Activated CD4-positive, CD25-positive, alpha-beta regulatory T cell treated with anti-CD3 and anti-CD28 coated beads, Interleukin-2, amount 50 U/mL, for 72 hours (primary cell): ENCODE results near the gene AP1S3.
"Not testable (repeated sequence)": the region's sequence is repeated elsewhere in the genome, so short reads cannot be mapped to it uniquely, and the experiment has no call there.

Experiments
- DNase-seq: peaks from one replicate; pipeline ENCODE4 v3.0.0; 2021

AP1S3 gene

DNA sequence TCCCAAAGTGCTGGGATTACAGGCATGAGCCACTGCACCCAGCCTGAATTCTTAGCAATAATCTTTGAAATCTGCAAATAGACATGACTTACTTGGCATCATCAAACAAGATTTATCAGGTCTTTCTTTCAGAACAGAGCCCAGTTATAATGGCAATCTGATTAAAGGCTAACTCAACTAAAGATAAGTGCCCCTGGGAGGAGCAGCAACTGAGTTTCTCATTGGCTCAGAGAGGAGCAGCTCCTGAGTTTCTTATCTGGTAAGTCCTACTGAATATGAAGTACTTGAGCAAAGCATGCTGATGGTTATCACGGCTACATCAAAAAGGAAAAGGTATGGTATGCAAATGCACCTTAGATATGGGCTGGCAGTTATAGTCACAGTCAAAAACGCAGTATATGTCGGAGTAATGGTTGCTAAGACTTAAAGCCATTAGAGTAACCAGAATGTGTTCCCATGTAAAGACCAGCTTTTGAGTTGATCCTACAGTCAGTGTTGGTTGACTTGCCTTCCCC is 15.0 kb upstream of the AP1S3 start:
- no peak for DNase-seq

DNA sequence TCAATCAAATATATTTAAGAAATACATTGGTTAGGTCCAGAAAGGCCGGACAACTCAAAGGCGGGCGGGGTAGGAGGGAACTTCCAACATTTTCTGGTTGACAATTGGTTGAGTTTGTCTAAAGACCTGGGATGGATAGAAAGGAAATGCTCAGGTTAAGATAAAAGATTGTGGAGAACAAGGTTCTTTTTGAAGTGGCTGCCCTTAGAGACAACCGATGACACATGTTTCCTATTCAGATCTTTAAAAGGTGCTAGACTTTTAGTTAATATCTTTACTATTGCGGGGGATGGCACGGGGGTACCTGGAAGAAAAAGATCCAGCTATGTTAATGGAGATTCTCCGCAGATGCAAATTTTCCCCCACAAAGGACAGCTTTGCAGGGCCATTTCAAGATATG is 10.0 kb upstream of the AP1S3 start:
- no peak for DNase-seq

DNA sequence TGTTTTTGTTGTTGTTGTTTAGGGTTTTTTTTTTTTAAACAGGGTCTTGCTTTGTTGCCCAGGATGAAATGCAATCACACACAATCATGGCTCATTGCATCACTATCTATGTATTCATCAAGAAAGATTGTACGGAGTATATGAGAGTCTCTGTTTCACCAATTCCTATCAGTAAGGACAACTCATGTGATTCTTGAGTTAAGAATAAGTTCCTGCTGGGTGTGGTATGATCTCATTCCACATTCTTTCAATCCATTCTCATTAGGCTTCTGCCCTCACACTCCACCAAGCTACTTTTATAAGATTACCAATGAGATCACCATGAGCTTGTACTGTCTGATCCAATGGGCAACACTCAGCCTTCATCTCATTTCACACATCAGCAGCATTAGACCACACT is 9.1 kb upstream of the AP1S3 start:
- no peak for DNase-seq

DNA sequence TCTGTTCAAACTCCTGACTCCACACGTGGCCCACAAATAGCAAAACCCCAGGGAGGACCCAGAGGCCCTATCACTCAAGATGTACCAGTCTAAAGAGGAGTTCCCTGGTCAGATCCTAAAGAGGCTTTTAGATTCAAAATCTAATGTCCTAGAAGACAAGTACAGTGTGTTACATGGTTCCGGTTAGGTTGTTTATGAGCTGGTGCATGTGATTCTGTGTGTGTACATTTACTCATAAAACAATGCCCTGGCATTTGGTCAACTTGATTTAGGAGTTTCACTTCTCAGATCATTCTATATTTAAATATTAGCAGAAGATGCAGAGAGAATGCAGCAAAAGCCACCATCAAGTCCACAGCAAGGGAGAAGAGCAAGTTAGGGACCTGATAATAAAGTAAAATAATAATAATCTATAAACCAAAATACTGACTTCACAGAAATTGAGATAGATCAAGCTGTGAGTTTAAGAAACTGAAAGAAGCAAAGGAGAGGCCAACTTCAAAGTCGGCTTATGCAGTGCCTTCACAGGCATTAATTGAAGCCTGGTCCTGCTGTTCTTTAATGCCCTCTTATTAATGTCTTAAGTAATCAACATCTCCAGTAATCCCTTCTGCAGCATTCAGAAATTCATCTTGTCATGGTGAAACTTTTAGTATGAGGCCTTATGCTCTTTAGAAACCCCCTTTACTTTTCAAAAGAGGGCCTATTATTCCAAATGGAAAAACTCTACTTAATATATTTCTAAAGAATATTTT is 4.2 kb upstream of the AP1S3 start:
- DNase-seq = no peak

DNA sequence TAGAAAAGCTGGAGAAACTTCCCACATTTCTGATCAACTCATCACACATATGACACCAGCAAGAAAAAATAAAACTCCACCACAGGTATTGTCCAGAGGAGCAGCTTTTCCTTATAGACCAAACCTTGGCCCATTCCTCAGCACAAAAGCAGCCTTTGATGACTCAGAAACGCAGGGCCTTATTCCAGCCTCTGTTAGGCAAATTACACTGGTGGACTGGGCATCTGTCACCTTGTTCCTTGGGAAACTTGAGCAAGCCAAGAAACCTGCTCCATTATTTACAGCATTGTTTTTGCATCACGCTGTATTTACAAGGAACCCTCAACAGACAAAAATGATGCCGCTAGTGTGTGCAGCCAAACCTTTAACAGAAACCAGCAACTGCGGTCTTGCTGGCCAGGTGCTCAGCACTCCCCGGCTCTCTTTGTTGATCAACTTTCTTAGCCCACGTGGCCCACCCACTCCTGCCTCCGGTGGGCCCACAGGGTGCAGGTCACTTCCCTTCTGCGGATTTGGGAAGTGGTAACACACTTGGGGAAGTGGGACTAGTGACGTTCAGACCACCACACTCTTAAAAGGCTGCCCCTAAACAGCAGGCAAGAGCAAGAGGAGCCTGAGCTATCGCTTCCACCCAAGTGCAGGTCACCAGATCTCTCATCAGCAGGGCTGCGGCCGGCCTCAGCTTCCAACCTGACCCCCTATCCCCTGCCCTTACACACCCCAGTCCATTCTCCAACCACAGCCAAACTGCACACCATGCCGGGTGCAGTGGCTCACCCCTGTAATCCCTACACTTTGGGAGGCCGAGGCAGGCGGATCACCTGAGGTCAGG is 1.5 kb downstream of the AP1S3 start:
- DNase-seq = no peak

DNA sequence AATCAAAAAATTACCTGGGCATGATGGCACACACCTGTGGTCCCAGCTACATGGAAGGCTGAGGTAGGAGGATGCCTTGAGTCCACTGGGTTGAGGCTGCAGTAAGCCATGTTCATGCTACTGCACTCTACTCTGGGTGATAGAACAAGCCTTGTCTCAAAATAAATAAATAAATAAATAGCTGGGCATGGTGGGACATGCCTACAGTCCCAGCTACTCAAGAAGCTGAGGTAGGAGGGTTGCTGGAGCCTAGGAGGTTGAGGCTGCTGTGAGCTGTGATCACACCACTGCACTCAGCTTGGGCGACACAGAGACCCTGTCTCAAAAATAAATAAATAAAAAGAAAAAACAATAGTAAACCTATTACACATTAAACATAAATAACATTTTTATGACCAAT is 3.0 kb downstream of the AP1S3 start:
- DNase-seq = no peak

DNA sequence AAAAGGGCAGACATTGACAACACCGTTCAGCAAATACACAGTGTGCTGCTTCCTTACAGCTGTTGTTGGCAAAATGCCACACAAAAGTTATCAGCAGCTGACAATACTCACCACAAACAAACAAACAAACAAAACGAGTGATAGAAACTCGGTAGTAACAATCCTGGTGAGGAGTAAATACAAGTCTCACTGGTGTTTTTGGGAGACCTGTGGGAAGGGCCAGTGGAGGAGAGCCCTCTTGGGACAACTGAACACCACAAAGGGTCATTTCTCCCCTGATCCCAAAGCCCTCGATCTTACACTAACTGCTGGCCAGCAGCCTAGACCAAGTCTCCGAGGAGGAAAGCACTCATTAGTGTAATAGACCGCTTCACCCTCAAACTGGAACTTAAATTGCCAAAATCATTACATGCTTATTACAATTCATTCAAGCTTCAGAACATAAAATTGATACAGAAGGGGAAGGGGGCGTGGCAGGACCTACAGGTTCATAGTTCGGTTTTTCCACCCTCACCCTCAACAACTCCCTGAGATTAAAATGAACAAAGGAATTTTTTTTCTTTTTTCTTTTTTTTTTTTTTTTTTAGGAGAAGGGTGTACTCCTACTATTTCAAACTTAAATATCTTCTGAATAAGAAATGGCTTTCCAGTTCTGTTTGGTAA is 5.0 kb downstream of the AP1S3 start:
- no peak for DNase-seq

DNA sequence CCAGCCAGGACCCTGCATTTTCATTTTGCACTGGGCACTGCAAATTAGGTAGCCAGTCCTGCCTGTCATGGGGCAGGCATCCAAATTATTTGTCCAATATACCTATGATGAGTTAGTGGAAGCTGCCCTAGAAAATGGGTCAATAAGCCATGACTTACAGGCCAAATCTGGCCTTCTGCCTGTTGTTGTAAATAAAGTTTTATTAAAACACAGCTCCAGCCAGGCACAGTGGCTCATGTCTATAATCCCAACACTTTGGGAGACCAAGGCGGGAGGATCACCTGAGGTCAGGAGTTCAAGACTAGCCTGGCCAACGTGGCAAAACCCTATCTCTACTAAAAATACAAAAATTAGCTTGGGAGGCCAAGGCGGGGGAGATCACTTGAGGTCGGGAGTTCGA is 8.3 kb downstream of the AP1S3 start:
- no peak for DNase-seq

DNA sequence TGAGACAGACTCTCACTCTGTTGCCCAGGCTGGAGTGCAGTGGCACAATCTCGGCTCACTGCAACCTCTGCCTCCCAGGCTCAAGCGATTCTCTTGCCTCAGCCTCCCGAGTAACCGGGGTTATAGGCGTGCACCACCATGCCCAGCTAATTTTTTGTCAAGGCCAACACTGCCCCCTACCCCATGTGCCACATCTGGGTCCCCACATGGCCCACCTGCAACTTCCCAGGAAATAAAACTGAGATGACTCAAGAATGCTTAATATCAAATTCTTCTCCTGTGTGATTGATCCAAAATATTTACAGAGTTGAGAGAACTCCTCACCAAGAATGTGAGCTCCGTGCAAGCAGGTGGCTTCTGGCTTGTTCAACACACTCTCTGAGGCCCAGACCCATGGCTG is 9.1 kb downstream of the AP1S3 start:
- no peak for DNase-seq

DNA sequence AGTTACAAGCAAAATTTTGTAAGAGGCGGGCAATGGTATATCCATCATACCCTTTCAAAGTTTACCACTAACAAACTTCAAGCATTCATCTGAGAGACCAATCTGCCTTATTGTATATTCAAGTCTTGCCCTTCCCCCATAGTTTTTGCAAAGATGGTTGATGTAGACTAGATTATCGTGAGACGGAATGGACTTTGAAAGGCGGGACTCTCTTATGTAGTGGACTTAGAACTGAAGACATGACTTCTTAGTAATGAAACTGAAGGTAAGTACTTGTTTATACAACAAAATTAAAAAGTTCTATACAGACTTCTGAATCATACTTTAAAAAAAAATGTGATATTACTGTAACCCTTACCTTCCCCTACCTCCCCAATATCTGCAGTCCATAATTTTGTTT is 10.4 kb downstream of the AP1S3 start:
- no peak for DNase-seq

DNA sequence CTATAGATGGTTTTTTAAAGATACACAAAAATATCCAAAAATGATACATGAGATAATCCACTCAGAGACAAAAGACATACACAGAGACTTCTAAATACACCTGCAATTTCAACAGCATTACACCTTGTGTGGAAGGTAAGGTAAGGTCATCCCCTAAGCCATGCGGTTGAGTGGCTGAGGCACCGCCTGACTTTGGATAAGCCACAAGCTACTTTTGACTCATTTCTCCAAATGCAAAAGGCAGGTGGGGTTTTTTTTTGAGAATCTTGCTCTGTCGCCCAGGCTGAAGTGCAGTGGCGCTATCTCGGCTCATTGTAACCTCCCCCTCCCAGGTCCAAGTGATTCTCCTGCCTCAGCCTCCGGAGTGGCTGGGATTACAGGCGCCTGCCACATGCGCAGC is 13.1 kb downstream of the AP1S3 start:
- DNase-seq = no peak

DNA sequence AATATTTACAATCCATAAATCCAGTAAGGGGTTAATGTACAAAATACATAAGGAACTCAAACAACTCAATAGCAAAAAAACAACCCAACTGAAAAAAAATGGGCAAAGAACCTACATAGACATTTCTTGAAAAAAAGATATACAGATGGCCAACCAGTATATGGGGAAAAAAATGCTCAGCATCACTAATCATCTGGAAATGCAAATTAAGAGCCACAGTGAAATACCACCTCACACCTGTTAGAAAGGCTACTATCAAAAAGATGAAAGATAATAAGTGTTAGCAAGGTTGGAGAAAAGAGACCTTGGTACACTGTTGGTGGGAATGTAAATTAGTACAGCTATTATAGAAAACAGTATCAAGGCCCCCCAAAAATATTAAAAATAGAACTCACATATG is 14.6 kb downstream of the AP1S3 start:
- DNase-seq = no peak

DNA sequence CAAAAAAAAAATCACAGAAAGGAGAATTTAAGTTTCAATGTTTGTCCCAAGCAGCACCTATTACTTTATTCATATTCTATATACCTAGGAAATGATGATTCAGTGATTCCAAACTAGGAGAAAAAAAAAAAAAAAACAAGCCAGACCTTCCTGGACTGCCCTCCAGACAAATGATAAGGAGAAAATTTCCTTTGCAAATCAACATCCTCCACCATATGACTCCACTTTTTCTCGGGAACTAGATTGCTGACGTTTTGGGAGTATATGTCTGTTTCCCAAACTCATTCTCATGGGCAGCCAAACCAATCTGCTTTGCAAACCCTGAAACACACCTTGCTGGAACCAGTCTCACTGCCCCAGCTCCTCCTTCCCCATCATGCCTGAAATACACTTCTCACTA is 16.8 kb downstream of the AP1S3 start:
- DNase-seq = no peak

DNA sequence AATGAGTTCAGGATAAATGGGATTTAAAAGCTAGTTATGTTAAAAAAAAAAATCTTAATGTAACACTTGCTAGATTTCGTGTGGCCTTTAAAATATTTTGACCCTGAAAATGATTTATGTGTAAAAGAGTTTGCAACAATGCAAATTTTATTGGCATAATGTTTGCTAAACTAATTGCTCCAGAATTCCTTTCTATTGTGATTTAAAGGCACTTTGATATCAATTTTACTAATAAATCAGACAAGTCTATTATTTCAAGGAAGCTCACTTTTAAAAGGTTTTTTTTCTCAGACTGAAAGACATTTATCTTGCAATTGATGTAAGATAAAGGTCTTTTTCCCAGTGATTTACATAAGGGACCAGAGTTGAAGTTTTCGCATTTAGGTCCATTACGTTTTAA is 17.5 kb downstream of the AP1S3 start:
- DNase-seq = no peak

DNA sequence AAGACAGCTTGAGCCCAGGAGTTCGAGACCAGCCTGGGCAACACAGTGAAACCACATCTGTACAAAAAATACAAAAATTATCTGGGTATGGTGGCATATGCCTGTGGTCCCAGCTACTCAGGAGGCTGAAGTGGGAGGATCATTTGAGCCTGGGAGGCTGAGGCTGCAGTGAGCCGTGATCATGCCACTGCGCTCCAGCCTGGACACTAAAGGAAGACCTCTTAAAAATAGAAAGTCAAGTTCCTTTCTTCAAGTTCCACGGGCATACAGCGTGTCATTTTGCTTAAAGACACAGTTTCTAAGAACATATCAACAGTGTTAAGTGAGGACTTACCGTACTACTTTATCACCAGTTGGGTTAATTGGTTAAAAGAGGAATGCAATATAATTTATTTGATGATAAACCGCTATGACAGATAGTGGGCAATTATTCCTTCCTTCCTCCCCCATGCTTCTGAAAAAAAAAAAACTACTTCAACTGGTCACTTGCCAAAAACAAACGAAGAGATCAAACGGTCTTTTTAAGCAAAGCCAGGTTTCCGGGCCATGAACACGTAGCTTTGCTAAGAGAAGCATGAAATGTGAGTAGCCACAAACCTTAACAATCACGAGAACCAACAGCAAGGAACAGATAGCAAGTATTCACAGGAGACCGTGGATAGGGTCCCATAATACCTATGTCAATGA is 21.4 kb downstream of the AP1S3 start:
- DNase-seq = no peak

DNA sequence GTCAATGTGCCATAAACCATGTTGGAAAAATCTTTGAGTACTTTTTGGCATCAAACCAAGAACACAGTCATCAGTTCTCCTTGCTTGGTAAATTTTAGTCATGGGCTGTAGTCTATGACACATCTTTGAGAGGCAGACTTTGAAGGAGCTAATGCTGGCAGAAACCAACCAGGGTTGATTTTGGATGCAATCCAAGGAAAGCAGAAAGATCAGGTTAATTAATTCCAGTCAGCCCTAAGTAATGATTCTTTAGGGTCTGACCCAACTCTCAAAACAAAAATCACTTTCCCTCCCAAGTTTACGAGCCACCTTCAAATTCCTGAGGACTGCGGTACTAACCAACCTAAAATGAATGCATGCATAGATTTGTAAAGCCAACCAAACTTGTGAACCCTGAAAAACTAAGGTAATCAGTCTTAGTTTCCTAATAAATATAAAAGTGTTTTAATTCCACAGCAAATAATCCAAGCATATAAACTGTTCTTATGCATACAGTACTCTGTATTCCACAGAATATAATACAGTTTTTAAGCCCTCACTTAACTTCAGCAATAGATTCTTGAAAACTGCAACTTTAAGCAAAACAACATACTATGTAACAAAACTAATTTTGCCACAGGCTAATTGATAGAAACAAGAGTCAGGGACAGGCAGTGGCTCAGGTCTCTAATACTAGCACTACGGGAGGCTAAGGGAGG is 22.0 kb downstream of the AP1S3 start:
- no peak for DNase-seq

DNA sequence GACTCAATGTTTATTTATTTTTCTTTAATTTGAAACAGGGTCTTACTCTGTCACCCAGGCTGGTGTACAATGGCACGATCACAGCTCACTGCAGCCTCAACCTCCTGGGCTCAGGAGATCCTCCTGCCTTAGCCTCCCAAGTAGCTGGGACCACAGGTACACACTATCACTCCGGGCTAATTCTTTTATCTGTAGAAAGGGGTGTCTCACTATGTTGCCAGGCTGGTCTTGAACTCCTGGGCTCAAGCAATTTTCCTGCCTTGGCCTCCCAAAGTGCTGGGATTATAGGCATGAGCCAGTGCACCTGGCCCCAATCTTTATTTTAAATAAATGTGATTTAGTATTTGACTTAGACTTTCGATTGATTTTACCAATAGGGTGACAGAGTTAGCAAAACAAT is 22.6 kb downstream of the AP1S3 start:
- not testable (repeated sequence) for DNase-seq

DNA sequence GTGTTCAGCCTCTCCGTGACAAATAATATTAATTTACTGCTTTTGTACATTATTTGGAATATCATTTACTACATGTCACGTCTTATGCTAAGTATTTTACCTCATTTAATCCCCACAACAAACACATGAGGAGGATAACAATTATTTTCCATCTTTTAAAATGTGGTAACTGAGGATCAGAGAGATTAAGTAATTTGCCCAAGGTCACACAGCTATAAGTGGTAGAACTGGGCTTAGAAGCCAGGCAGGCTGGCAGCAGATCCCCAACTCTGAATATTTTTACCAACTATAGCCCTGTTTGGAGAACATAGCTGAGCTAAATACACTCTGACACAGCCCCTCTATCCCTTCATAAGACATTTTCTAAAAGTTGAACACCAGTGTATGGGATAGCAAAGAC is 24.1 kb downstream of the AP1S3 start:
- DNase-seq = no peak

DNA sequence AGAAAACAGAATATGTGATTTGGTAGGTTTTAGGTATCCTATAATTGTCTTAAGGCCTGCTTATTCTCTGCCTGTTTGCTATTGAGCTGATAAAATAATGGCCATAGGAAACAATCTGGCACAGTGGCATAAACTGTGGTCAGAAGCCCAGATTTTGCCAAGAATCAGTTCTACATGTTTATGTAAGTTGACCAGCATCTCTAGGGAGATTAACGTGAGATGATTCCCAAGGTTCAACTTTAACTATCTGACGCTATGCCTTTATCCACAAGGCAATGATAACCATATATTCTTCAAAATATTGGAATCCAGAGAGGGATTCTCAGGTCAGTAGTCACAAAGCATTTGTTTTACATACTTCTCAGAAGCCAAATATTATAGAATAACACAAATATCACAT is 25.6 kb downstream of the AP1S3 start:
- no peak for DNase-seq

DNA sequence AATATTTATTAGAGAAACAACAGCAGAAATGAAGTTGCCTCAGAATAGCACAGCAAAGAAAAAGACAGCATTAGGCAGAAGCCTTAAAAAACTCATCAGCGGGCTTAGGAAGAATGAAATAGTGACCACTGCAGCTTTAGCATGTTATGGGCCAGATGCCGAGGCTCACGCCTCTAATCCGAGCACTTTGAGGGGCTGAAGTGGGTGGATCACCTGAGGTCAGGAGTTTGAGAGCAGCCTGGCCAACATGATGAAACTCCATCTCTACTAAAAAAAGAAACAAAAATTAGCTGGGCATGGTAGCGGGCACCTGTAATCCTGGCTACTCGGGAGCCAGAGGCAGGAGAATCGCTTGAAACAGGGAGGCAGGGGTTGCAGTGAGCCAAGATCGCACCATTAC is 32.4 kb downstream of the AP1S3 start:
- DNase-seq = no peak

DNA sequence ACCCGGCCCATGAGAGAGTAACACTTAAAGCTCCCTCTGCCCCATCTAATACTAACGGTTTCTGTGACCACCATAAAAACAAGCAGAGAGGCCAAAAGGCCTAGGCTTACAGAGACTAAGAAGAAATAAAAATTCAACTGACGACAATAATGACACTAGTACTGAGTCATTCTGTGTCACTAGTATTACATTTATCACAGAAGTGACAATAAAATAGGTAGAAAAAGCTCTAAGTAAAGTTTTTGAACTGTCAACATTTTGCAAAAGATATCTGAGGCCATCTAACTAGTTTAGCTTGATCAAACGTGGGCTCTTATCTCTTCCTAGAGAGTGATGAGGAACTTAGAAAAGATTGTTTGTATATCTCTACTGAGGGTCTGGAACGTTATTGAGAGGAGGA is 35.6 kb downstream of the AP1S3 start:
- DNase-seq = no peak

DNA sequence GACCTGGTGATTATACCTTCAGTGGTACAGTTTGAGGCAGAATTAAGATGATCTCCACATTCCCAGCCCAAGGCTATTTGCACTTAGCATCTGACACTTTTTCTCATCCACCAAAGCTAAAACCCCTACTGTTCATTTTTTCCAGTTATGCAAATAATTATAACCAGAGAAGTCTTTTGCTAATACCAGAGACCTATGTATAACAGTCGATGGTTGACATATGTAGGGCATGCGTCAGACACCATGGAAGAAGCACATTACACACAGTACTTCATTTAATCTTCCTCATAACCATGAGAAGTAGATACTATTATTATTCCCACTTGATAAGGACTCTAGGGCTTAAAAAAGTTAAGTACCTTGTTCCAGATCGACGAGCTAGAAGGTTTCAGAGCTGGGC is 36.5 kb downstream of the AP1S3 start:
- DNase-seq = no peak
